Activated CD8-positive, alpha-beta memory T cell treated with anti-CD3 and anti-CD28 coated beads, Interleukin-2, amount 10 ng/mL, durations not matched to agents 7 days and 5 days (primary cell): Measurements from ENCODE around the gene SPRYD7. TPM values are rescaled to one million over a fixed set of nuclear protein-coding genes. Genes with fewer than 3 reads are reported as not detected.
"Not testable (repeated sequence)": the region's sequence is repeated elsewhere in the genome, so short reads cannot be mapped to it uniquely, and the experiment has no call there.

Experiments used
- ATAC-seq: fragments of 150-1000 bp; cut with Tn5 transposase; one replicate; pipeline ENCODE4 v1.10.0; 2021; ENCODE audit warnings: moderate library complexity
- CTCF ChIA-PET: fragments of 350-600 bp; sonication (Branson Sonifier 250); formaldehyde crosslinking; loops from one replicate; lab custom pipeline; 2021; ENCODE audit warnings: antibody characterized with exemption; lab: Charles Lee
- DNase-seq: peaks from one replicate; pipeline ENCODE4 v3.0.0-alpha.2; 2020
- H3K27ac Mint-ChIP-seq: one replicate; pipeline ENCODE4 v1.8.0; 2021; ENCODE audit warnings: mild to moderate bottlenecking, mixed read lengths
- H3K27me3 Mint-ChIP-seq: one replicate; pipeline ENCODE4 v1.8.0; 2021; ENCODE audit warnings: mixed read lengths
- H3K36me3 Mint-ChIP-seq: one replicate; pipeline ENCODE4 v1.8.0; 2021; ENCODE audit warnings: mild to moderate bottlenecking, mixed read lengths
- H3K4me1 Mint-ChIP-seq: one replicate; pipeline ENCODE4 v1.8.0; 2021; ENCODE audit warnings: mixed read lengths
- H3K4me3 Mint-ChIP-seq: one replicate; pipeline ENCODE4 v1.8.0; 2021; ENCODE audit warnings: mild to moderate bottlenecking, moderate library complexity, mixed read lengths
- H3K9me3 Mint-ChIP-seq: one replicate; pipeline ENCODE4 v1.8.0; 2022; ENCODE audit warnings: low read depth, mixed read lengths
- total RNA-seq, 2 experiments: library from RNA; stranded (reverse); gene quantifications; one replicate each; pipeline ENCODE4 v1.2.3, GENCODE V29; 2021

The SPRYD7 gene
- total RNA-seq, 2 experiments from 2014 or later = 3.3 to 6.0 TPM

DNA sequence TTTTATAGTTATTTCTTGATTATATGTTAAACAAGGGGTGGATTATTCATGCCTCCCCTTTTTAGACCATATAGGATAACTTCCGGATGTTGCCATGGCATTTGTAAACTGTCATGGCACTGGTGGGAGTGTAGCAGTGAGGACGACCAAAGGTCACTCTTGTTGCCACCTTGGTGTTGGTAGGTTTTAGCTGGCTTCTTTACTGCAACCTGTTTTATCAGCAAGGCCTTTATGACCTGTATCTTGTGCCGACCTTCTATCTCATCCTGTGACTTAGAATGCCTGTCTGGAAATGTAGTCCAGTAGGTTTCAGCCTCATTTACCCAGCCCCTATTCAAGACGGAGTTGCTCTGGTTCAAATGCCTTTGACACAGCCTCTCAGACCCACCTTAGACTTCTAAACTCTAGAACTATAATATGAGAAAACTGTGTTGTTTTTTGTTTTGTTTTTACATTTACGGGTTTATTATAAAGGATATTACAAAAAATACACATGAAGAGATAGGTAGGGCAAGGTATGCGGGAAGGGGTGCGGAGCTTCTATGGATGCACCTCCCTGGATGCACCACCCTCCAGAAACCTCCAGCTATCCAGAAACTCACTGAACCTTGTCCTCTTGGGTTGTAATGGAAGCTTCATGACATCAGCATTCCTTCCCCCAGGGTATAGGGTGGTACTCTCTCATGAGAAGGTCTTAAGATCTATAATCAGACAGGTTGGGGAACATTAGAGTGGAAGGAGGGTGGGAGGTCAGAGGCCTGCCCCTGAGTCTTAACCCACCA lies 15.8 kb upstream of the SPRYD7 start:
- DNase-seq = no peak
- Mint-ChIP-seq H3K27ac (no peak overlapping the region), H3K4me3 (no peak overlapping the region), H3K36me3 (no peaks in the 10 kb centered on the region), H3K9me3 (no peaks in the 10 kb centered on the region), H3K27me3 (peaks cover 8% of the 10 kb centered on the region), H3K4me1 (no peaks in the 10 kb centered on the region)
- ATAC-seq = no peak
- CTCF ChIA-PET = no interaction called here

DNA sequence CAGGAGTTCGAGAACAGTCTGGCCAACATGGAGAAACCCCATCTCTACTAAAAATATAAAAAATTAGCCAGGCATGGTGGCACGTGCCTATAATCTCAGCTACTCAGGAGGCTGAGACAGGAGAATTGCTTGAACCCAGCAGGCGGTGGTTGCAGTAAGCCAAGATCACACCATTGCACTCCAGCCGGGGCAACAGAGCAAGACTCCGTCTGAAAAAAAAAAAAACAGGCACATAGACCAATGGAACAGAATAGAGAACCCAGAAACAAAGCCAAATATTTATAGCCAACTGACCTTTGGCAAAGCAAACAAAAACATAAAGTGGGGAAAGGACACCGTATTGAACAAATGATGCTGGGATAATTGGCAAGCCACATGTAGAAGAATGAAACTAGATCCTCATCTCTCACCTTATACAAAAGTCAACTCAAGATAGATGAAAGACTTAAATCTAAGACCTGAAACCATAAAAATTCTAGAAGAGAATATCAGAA lies 12.7 kb upstream of the SPRYD7 start:
- H3K27me3 Mint-ChIP-seq, H3K4me3 Mint-ChIP-seq, H3K27ac Mint-ChIP-seq, H3K9me3 Mint-ChIP-seq, ATAC-seq, H3K36me3 Mint-ChIP-seq, H3K4me1 Mint-ChIP-seq, DNase-seq: not testable (repeated sequence)
- CTCF ChIA-PET = interaction anchor here (0.6 kb wide), 1 partner anchor 853 kb away, joined by 3 read pairs; no protein-coding TSS in a partner anchor

DNA sequence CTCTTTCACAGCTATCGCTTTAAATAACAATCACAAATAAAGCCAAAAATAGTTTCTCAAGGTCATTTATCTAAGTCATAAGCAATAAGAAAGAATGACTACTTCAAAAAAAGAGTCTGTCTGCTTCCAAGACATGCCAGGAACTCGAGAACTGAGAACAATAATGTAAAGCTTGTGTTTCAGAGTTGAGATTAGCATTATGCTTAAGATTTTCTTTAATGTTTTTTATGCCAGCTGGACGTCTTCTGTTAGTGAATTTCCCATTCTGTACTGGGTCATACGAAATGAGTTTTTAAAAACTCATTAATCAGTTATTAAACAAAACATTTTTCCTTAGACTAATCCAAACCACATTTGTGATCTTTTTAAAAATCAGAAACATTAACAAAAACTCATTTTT lies 3.2 kb upstream of the SPRYD7 start:
- CTCF ChIA-PET = interaction anchor here (0.9 kb wide), 1 partner anchor 57 kb away, joined by 3 read pairs; no protein-coding TSS in a partner anchor
- no peak overlapping the region for H3K4me3 Mint-ChIP-seq
- H3K4me1 Mint-ChIP-seq = peaks cover 15% of the 10 kb centered on the region
- DNase-seq (no peak), ATAC-seq (no peak)
- H3K27ac Mint-ChIP-seq = no peak overlapping the region
- H3K36me3 Mint-ChIP-seq = peaks cover 2% of the 10 kb centered on the region
- no peaks in the 10 kb centered on the region for H3K9me3 Mint-ChIP-seq
- H3K27me3 Mint-ChIP-seq = no peaks in the 10 kb centered on the region

DNA sequence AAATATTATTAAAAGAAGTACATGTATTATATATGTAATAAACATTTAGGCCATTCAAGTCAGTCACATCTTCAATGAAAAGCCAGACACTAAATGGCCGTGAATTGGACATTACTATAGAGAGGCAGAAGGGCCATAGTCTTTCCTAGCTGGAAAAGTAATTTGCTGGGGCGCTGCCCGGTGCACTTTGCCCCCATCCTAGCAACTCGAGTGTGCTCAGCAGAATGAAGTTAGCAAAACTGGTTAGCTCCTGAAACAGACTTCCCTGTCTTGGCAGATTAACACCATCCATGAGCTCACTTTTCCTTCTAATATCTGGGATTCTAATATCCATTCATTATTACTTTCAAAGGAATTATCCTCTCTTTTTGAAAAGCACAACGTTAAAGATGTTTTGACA lies 2.8 kb upstream of the SPRYD7 start:
- Mint-ChIP-seq H3K27ac (no peak overlapping the region), H3K27me3 (no peaks in the 10 kb centered on the region), H3K9me3 (no peaks in the 10 kb centered on the region), H3K36me3 (peaks cover 2% of the 10 kb centered on the region), H3K4me1 (peaks cover 15% of the 10 kb centered on the region), H3K4me3 (no peak overlapping the region)
- DNase-seq (no peak), ATAC-seq (no peak)
- CTCF ChIA-PET = interaction anchor here (0.9 kb wide), 1 partner anchor 57 kb away, joined by 3 read pairs; no protein-coding TSS in a partner anchor

DNA sequence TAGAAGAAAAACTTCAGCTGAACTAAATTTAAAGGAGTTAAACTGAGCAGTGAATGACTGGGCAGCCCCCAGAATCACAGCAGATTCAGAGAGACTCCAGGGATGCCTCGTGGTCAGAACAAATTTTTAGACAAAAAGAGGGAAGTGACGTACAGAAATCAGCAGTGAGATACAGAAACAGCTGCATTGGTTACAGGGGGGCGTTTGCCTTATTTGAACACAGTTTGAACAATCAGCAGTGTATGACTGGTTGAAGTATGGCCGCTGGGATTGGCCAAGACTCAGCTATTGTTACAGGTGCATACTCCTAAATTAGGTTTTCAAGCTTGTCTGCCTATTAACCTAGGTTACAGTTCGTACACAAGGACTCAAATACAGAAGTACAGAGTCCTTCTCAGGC lies 2.2 kb upstream of the SPRYD7 start:
- H3K36me3 Mint-ChIP-seq = peaks cover 2% of the 10 kb centered on the region

DNA sequence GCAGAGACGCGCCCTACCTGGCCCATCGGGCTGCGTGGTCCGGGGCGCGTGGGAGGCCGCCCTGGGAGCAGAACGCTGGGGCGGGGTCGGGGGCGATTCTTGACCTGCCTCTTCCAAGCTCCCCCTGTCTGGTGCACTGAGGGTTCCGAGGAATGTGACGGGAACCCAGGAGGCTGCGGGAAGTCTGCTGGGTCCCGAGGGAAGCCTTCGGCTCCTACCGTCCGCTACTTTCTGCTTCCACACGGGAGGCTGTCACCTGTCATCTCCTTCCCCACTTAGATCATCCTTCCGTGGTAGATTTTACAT lies 781 bp upstream of the SPRYD7 start:
- peaks cover 17% of the 10 kb centered on the region for H3K4me1 Mint-ChIP-seq
- peaks cover 2% of the 10 kb centered on the region for H3K36me3 Mint-ChIP-seq
- no peaks in the 10 kb centered on the region for H3K27me3 Mint-ChIP-seq
- no peak overlapping the region for H3K27ac Mint-ChIP-seq
- CTCF ChIA-PET = interaction anchor here (0.6 to 1.6 kb wide), 14 partner anchors 13 to 999 kb away, joined by 3 to 8 read pairs (median 4); partner anchors contain the start of genes CAB39L, EBPL, KPNA3 and SETDB2
- peak overlapping the region; percentile 96 for H3K4me3 Mint-ChIP-seq
- no peaks in the 10 kb centered on the region for H3K9me3 Mint-ChIP-seq
- ATAC-seq = no peak
- DNase-seq = no peak

More for the DNA sequence above, 2.2 kb upstream of the SPRYD7 start:
- Mint-ChIP-seq H3K4me3 (no peak overlapping the region), H3K4me1 (peaks cover 15% of the 10 kb centered on the region), H3K27me3 (no peaks in the 10 kb centered on the region), H3K27ac (no peak overlapping the region), H3K9me3 (no peaks in the 10 kb centered on the region)
- DNase-seq (no peak), ATAC-seq (no peak)
- CTCF ChIA-PET = interaction anchor here (0.9 kb wide), 1 partner anchor 58 kb away, joined by 3 read pairs; no protein-coding TSS in a partner anchor

DNA sequence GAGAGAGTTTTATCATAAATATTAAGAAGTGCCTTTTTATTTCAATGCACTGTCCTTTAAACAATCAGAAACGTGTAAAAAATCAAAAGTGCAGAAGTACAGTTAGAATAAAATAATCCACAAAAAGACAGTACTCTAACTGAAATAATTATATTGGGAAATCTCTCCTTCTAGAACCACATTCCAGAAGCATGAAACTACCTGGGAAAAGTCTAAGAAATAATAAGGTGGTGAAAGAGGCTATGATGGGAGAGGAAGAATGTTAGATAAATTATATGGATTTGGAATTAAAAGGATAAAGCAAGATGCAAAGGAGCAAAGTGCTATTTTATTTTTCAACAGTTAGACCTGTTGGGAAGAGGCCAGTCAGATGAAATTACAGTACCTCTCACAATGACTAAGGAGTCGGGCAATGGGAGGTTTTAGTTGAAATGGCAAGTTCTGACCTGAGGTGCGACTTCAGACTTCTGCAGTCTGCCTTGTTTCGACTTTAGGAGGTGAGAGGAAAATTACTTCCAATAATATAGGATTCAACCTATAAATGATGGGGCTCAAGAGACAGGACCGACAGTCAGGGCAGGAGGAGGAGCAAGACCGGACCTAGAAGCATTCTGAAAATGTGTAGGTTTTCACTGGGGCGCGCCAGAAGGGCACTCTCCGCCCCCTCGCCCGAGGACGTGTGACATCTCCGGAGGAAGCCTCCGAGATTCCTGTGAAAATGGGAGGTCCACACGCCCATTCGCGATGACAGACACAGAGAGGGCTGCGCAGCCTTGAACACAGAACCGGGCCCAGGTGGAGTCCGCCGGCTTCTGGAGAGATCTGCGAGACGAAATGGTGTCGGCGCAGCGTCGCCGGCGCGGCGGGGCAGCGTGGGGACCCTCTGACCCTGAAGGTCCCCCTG lies 717 bp downstream of the SPRYD7 start:
- Mint-ChIP-seq H3K4me3 (peak overlapping the region; percentile 96), H3K36me3 (peaks cover 4% of the 10 kb centered on the region), H3K27ac (peak overlapping the region; percentile 81), H3K27me3 (no peaks in the 10 kb centered on the region), H3K9me3 (no peaks in the 10 kb centered on the region), H3K4me1 (peaks cover 17% of the 10 kb centered on the region)
- ATAC-seq (peak; percentile 21), DNase-seq (peak; percentile 49)
- CTCF ChIA-PET = interaction anchor here (0.7 to 1.6 kb wide), 13 partner anchors 11 to 976 kb away, joined by 3 to 11 read pairs (median 3); partner anchors contain the start of genes CAB39L and SETDB2

DNA sequence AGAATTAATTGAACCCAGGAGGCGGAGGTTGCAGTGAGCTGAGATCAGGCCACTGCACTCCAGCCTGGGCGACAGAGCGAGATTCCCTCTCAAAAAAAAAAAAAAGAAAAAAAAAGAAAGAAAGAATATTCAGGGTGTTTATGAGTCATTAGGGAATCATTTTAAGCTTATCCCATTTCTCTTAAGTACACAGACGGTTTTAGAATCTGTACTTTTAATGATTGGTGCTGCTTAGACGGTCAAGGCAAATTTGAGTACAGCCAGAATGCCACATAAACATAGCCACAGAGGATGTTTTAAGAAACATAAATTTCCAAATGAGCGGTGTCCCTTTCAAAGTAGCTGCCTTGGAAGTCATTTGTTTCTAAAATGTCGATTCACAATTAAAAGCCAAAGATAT lies 2.6 kb downstream of the SPRYD7 start:
- Mint-ChIP-seq H3K4me1 (peaks cover 17% of the 10 kb centered on the region), H3K9me3 (no peaks in the 10 kb centered on the region), H3K27ac (no peak overlapping the region), H3K27me3 (no peaks in the 10 kb centered on the region), H3K4me3 (no peak overlapping the region), H3K36me3 (peaks cover 4% of the 10 kb centered on the region)
- DNase-seq (no peak), ATAC-seq (no peak)
- CTCF ChIA-PET = no interaction called here

DNA sequence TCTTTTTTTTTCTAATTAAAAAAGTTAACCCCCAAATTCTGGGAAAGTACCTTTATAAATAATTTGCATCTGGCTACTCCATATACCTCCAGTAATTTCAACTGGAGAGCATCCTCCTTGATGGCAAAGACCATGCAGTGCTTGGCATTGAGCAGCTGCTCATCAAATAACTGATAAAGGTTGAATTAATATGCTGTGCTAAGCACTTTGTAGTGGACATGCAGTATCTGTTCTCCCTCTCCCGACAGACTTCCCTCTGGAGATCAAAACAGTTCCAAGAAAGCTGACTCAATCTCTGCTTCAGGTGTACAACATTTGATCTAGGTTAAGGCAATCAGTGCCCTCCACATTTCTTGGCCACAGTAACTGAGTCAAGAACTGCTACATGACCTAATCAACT lies 3.3 kb downstream of the SPRYD7 start:
- peaks cover 4% of the 10 kb centered on the region for H3K36me3 Mint-ChIP-seq
- H3K27ac Mint-ChIP-seq = no peak overlapping the region
- DNase-seq (no peak), ATAC-seq (no peak)
- no peaks in the 10 kb centered on the region for H3K27me3 Mint-ChIP-seq
- CTCF ChIA-PET = no interaction called here
- H3K4me1 Mint-ChIP-seq = peaks cover 17% of the 10 kb centered on the region
- no peaks in the 10 kb centered on the region for H3K9me3 Mint-ChIP-seq
- H3K4me3 Mint-ChIP-seq = no peak overlapping the region

DNA sequence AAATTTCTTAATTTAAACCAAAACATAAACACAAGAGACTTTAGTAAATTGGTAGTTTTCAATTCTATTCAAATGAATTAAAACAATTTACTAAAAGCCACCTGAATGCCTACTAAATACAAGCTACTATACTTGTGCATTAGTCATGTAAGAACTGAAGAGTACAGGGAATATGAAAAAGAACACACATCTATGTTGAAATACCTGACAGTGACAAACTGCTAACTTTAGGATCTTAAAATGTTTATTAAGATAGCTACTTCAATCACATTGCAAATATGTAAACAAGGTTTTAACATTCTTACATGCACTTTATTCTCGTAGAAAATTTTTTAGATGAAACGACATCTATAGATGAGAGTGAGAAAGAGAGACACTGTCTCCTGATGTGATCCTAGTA lies 4.1 kb downstream of the SPRYD7 start:
- peaks cover 15% of the 10 kb centered on the region for H3K4me1 Mint-ChIP-seq
- no peaks in the 10 kb centered on the region for H3K9me3 Mint-ChIP-seq
- no peak overlapping the region for H3K27ac Mint-ChIP-seq
- no peak for DNase-seq
- ATAC-seq = no peak
- H3K36me3 Mint-ChIP-seq = peaks cover 4% of the 10 kb centered on the region
- CTCF ChIA-PET = no interaction called here
- H3K4me3 Mint-ChIP-seq = no peak overlapping the region
- no peaks in the 10 kb centered on the region for H3K27me3 Mint-ChIP-seq

DNA sequence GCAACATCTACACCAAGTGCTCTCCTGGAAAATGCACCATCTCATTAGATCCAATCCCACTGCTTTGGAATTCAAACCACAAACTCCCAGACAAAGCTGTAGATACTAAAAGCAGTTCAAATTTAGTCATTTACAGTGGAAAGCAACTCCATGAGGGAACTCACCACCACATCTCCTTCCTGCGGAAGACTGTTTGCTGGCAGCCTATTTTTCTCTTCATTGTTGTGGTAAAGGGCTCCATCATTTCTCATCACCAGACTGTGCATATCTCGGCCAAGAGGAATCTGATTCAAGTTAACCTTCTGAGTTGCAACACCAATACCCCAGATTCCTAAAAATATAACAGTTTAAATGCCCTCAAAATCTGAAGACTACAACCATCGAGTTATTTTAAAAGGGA lies 8.4 kb downstream of the SPRYD7 start:
- Mint-ChIP-seq H3K36me3 (peaks cover 11% of the 10 kb centered on the region), H3K27ac (no peak overlapping the region), H3K9me3 (no peaks in the 10 kb centered on the region), H3K4me1 (no peaks in the 10 kb centered on the region), H3K4me3 (no peak overlapping the region), H3K27me3 (no peaks in the 10 kb centered on the region)
- CTCF ChIA-PET = no interaction called here
- ATAC-seq = no peak
- DNase-seq = no peak

DNA sequence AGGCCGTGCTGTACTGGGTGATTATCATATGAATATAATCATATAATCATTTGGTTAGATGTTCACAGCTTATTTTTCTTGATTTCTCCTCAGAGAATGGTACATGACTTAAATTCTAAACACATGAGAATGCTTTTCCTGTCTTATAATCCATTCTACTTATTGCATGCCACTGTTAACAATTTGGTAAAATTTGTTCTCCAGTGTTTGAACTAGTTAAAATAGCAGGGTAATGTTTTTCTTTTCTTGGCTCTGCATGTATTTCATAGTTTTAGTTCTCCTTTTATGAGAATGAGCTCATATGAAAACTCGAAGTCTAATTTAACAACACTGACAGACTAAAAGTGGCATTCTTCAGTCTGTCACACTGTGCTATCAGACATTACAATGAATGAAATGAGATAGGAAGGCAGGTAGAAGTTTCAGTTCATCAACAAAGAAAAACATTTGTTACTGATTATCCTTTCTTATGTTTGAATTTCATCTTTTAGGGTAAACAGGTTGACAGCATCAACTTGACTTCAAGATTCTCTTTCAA lies 10.2 kb downstream of the SPRYD7 start:
- DNase-seq (no peak), ATAC-seq (no peak)
- Mint-ChIP-seq H3K27me3 (no peaks in the 10 kb centered on the region), H3K36me3 (peaks cover 22% of the 10 kb centered on the region), H3K9me3 (no peaks in the 10 kb centered on the region), H3K4me1 (no peaks in the 10 kb centered on the region), H3K4me3 (no peak overlapping the region), H3K27ac (no peak overlapping the region)
- CTCF ChIA-PET = no interaction called here

DNA sequence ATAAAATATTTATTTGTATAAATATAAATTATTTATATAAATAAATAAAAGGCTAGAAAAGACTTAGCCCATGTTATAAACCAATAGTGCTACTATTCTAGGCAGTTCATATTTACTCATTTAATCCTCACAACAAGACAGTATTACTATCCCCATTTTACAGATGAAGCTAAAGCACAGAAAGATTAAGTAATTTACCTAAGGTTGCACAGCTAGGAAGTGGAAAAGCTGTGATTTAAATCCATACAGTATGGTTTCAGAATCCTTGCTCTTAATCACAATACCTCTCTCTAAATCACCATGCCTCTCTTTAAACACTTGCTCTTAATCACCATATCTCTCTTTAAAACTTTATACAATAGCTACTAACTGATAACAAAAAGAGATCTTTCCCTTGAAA lies 13.8 kb downstream of the SPRYD7 start:
- H3K36me3 Mint-ChIP-seq = peaks cover 31% of the 10 kb centered on the region
- no peak overlapping the region for H3K4me3 Mint-ChIP-seq
- DNase-seq = no peak
- no peaks in the 10 kb centered on the region for H3K4me1 Mint-ChIP-seq
- H3K27ac Mint-ChIP-seq = no peak overlapping the region
- CTCF ChIA-PET = interaction anchor here (2.6 kb wide), 1 partner anchor 14 kb away, joined by 11 read pairs; the partner anchor contains the start of gene SPRYD7
- ATAC-seq = no peak
- no peaks in the 10 kb centered on the region for H3K9me3 Mint-ChIP-seq
- no peaks in the 10 kb centered on the region for H3K27me3 Mint-ChIP-seq
